HG03575 (cell line): ENCODE measurements around the gene AUNIP.

Source experiments
- ATAC-seq: cut with Tn5 transposase; IDR thresholded peaks from one replicate; pipeline ENCODE4 v1.9.1; 2021; ENCODE audit not compliant: unreplicated experiment, insufficient number of reproducible peaks, low FRiP score; ENCODE audit errors: extremely low read depth

The AUNIP gene

DNA sequence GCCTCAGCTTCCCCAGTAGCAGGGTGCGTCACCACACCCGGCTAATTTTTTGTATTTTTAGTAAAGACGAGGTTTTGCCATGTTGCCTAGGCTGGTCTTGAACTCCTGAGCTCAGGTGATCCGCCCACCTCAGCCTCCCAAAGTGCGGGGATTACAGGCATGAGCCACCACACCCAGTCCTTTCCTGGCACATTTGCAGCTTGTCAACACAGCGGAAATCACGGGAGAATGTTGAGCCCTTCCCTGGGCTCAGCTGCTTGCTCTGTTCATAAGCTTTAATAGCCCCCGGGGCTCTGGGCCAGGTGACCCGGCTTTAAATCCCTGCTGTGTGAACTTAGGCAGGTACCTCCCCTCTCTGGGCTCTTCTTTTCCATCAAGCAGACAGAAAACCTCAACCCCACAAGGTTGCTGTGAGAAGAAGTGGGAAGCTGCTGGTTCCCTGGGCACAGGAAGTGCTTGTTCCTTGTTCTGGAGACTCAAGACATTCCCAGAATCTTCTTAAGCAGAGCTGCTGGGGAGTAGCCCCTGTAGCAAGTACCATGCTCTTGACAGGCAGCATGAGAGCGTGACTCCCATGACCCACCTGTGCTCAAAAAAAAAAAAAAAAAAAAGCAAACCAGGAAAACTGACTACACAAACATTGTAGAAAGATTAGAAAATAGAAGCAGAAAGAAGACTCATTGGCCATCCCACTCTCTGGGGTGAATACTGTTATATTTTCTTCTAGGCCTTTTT is 73.8 kb downstream of the AUNIP start:
- no peak for ATAC-seq

DNA sequence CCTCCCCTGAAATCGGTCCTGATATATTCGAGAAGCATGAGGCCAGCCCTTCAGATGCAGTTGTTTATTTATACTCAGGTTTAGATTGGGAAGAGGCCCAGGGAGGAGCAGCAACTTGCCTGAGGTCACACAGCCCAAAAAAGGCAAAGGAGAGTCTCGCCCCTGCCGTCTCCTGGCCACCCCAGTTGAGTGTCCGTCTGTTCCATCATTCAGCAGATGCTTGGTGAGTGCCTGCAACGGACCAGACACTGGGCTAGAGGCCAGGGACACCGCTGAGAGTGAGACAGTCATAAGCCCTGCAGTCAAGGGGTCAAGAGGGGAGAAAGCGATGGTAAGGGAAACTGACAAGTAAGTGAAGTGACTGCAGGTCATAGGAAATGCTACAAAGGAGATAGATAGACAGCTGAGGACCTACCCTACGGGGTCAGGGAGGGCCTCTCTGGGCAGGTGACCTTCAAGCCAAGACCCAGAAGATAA is 74.6 kb downstream of the AUNIP start:
- no peak for ATAC-seq
